ENCODE results near the gene TAX1BP3.

The TAX1BP3 gene

GRCh38 chr17:3621146-3621720 lies 47.1 kb downstream of the TAX1BP3 start:
- H3K4me3 ChIP-seq (ENCODE audit: low read depth, low read length) = no peak overlapping the region
- DNase-seq (ENCODE audit: low read depth) = no peak
- TF ChIP-seq CTCF (IDR thresholded peaks at IDR 0.05; ENCODE audit: low read depth, low read length, missing control alignments) = no peak
- in situ Hi-C loops (cut with HindIII; ENCODE audit: low sequenced_read_pairs) = no loop called here

- no peak for TF ChIP-seq CTCF (IDR thresholded peaks at IDR 0.05; ENCODE audit: low read depth, low read length, missing control alignments)
- H3K4me3 ChIP-seq (ENCODE audit: low read depth, low read length) = no peak overlapping the region
- no peak for DNase-seq (ENCODE audit: low read depth)
- in situ Hi-C loops (cut with HindIII; ENCODE audit: low sequenced_read_pairs) = no loop called here
Observed at GRCh38 chr17:3615160-3615870, 53.1 kb downstream of the TAX1BP3 start.

GRCh38 chr17:3613124-3613523 lies 55.3 kb downstream of the TAX1BP3 start:
- in situ Hi-C loops (cut with HindIII; ENCODE audit: low sequenced_read_pairs) = no loop called here
- no peak for TF ChIP-seq CTCF (IDR thresholded peaks at IDR 0.05; ENCODE audit: low read depth, low read length, missing control alignments)

More at GRCh38 chr17:3613124-3613523, 55.3 kb downstream of the TAX1BP3 start:
- H3K4me3 ChIP-seq (ENCODE audit: low read depth, low read length) = no peak overlapping the region
- DNase-seq (ENCODE audit: low read depth) = no peak
